HL-60 (cell line): ENCODE results near the gene GSTT2.

ENCODE experiments used
- DNase-seq, 2 experiments: peaks; one replicate each; pipeline ENCODE4 v3.0.0-alpha.2; 2010 to 2020; ENCODE audit warnings: low read depth in 1 of 2, low spot score in 1 of 2
- H3K27ac ChIP-seq: fragments of 250-450 bp; sonication (Bioruptor Pico); replicated peaks from 2 replicates; pipeline ENCODE4 v1.5.1; 2020; ENCODE audit warnings: mild to moderate bottlenecking, moderate library complexity
- H3K27me3 ChIP-seq: fragments of 250-450 bp; sonication (Bioruptor Pico); 2 replicates; pipeline ENCODE4 v1.5.1; 2021; ENCODE audit warnings: mild to moderate bottlenecking, moderate library complexity; ENCODE audit not compliant: insufficient read depth, poor library complexity, severe bottlenecking
- H3K4me3 ChIP-seq: replicated peaks from 2 replicates; pipeline ENCODE4 v1.5.1; 2011; ENCODE audit warnings: mild to moderate bottlenecking, control low read depth, low read length; ENCODE audit not compliant: insufficient read depth
- POLR2AphosphoS5 ChIP-seq: IDR thresholded peaks from 2 replicates; pipeline ENCODE4 v1.6.1; 2012; ENCODE audit warnings: low read depth
- REST ChIP-seq: IDR thresholded peaks from 2 replicates; pipeline ENCODE4 v1.6.1; 2012; ENCODE audit warnings: low read depth; ENCODE audit not compliant: insufficient replicate concordance

Gene GSTT2

GRCh38 chr22:24030186-24030702 lies 50.3 kb downstream of the GSTT2 start:
- no peaks in the 10 kb centered on the region for H3K27me3 ChIP-seq
- no peak for DNase-seq
- no peak for TF ChIP-seq REST
- no peak for TF ChIP-seq POLR2AphosphoS5
- H3K4me3 ChIP-seq = no peak overlapping the region
- no peak overlapping the region for H3K27ac ChIP-seq
